HL-60/S4 (cell line): ENCODE data around the gene ZBTB48.

ENCODE experiments used
- in situ Hi-C: fragments of 300-500 bp; cut with MboI; formaldehyde crosslinking; loops from 2 replicates; pipeline ENCODE4 v1.14.3; 2022; ENCODE audit warnings: low sequenced_read_pairs

The ZBTB48 gene

DNA sequence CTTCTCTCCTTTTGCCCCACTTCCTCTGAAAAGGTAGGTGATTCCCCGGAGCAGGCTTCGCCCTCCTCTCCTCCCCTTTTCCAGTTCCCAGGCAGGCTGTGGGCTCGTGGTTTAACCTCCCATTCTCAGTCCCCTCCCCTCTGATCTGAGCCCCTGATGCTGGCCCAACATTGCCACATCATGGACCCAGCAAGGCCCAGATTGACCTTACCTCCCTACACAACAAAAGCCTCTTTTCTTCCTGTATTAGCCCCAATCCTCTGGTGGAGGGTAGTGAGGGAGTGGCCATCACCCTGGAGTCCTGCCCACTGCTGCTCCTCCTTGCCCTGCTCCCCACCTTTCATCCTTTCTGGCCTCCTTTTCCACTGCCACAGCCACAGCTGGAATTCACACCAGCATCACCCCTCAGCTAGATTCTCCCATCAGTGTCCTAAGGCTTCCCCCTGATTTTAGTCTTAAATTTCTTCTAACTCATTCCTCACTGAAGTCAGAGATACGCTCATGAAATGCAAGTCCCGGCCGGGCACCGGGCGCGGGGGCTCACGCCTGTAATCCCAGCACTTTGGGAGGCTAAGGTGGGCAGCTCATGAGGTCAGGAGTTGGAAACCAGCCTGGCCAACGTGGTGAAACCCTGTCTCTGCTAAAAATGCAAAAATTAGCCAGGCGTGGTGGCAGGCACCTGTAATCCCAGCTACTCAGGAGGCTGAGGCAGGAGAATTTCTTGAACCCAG, 7.0 kb upstream of the ZBTB48 start:
- in situ Hi-C loops, result no loop called here

DNA sequence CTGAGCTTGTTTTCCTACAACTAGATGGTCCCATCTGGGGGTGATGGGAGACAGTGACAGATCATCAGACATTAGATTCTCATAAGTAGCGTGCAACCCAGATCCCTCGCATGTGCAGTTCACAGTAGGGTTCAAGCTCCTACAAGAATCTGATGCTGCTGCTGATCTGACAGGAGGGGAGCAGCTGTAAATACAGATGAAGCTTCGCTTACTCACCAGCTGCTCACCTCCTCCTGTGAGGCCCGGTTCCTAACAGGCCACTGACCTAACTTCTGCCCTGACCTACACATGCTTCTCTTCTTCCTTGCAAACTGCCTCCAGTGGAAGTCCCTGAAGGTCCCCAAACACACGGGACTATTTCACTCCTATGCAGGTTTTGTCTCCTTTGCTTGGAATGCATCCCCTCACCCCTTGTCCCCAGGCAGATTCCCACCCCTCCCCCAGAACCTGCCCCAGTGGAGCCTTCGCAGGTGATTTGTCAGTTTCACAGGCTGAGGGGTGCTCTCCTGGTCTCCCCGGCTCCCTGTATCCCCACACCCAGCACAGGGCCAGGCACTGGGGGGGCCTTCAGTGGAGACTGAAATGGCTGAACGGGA, 5.7 kb upstream of the ZBTB48 start:
- in situ Hi-C loops, result no loop called here

DNA sequence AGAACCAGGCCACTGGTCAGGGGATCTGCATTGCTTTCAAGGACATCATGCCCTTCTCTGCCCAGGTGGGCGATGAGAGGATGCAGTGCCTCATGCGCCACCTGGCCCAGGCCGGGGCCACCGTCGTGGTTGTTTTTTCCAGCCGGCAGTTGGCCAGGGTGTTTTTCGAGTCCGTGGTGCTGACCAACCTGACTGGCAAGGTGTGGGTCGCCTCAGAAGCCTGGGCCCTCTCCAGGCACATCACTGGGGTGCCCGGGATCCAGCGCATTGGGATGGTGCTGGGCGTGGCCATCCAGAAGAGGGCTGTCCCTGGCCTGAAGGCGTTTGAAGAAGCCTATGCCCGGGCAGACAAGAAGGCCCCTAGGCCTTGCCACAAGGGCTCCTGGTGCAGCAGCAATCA, 5.0 kb upstream of the ZBTB48 start:
- in situ Hi-C loops, result no loop called here

DNA sequence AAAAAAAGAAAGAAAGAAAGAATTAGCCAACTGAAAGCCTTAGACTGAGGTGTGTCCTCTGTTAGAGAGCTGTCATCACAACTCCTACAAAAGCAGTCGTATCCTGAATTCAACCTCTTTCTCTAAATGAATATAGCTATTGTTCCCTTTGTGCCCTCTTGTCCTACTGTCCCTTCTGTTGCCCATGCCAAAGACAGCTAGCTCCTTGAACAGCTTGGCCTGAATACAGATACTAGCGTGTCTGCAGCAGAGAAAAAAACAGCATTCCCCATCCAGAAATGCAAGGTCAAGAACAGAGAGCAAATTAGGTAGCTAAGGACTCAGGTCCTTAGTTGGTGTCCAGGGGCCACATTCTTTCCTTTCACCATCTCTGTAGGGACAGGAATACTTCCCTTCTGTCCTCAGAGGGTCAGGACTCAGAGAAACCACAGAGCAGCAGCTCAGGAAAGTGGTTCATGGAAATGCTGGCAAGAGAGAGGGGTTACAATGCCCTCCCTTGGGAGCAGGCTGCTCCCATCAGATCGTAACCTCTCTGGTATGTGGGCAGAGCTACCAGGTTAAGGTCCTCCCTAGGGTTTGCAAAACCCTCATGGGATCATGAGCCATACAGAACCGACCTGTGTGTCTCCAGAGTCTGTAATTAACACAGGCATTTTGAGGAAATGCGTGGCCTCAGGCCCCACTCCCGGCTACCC, 1.8 kb upstream of the ZBTB48 start:
- in situ Hi-C loops, result no loop called here

DNA sequence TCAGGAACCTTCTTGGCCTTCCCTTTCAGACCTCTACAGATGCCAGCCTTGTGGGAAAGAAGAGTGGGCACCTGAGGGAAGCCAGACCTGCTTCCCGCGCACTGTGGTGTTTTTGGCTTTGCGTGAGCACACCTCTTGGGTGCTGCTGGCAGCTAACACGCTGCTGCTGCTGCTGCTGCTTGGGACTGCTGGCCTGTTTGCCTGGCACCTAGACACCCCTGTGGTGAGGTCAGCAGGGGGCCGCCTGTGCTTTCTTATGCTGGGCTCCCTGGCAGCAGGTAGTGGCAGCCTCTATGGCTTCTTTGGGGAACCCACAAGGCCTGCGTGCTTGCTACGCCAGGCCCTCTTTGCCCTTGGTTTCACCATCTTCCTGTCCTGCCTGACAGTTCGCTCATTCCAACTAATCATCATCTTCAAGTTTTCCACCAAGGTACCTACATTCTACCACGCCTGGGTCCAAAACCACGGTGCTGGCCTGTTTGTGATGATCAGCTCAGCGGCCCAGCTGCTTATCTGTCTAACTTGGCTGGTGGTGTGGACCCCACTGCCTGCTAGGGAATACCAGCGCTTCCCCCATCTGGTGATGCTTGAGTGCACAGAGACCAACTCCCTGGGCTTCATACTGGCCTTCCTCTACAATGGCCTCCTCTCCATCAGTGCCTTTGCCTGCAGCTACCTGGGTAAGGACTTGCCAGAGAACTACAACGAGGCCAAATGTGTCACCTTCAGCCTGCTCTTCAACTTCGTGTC, 995 bp upstream of the ZBTB48 start:
- in situ Hi-C loops, result no loop called here

DNA sequence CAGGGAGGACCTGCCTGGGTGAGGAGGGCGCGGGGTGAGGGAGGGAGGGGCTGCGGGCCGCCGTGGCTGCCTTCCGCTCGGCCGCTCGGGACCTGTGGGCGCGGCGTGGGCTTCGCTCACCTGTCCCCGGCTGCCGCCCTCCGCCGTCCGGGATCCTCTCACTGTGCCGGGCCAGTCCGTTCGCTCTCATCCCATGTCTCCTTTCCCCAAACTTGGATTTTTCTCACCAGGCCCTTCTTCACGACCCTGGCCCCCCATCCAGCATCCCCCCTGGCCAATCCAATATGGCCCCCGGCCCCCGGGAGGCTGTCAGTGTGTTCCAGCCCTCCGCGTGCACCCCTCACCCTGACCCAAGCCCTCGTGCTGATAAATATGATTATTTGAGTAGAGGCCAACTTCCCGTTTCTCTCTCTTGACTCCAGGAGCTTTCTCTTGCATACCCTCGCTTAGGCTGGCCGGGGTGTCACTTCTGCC, 362 bp downstream of the ZBTB48 start:
- in situ Hi-C loops, result no loop called here

DNA sequence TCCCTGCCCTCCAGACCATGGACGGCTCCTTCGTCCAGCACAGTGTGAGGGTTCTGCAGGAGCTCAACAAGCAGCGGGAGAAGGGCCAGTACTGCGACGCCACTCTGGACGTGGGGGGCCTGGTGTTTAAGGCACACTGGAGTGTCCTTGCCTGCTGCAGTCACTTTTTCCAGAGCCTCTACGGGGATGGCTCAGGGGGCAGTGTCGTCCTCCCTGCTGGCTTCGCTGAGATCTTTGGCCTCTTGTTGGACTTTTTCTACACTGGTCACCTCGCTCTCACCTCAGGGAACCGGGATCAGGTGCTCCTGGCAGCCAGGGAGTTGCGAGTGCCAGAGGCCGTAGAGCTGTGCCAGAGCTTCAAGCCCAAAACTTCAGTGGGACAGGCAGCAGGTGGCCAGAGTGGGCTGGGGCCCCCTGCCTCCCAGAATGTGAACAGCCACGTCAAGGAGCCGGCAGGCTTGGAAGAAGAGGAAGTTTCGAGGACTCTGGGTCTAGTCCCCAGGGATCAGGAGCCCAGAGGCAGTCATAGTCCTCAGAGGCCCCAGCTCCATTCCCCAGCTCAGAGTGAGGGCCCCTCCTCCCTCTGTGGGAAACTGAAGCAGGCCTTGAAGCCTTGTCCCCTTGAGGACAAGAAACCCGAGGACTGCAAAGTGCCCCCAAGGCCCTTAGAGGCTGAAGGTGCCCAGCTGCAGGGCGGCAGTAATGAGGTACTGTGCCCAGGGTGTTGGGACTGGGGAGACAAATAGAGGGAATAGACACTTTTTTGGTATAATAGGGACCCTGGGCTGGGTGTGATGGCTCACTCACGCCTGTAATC, 1.0 kb downstream of the ZBTB48 start:
- in situ Hi-C loops, result no loop called here

DNA sequence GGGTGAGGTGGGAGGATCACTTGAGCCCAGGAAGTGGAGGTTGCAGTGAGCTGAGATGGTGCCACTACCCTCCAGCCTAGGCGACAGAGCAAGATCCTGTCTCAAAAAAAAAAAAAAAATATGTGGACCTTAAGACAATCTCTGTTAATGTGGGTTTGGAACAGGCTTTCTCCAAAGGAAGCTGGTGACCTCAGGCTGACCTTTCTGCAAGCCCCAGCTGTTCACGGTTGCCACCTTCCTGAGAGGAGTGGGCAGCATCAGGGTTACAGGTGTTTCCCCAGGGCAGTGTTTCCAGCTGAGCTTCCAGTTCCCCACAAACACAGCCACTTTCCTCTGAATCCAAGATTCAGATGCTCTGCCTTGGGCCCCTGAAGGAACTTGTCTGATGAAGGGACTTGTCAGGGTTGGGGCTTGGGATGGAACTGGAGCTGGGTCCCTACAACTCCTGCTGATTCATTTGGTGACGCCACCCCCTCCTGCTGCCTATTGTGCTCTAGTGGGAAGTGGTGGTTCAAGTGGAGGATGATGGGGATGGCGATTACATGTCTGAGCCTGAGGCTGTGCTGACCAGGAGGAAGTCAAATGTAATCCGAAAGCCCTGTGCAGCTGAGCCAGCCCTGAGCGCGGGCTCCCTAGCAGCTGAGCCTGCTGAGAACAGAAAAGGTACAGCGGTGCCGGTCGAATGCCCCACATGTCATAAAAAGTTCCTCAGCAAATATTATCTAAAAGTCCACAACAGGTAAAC, 1.9 kb downstream of the ZBTB48 start:
- in situ Hi-C loops, result no loop called here

DNA sequence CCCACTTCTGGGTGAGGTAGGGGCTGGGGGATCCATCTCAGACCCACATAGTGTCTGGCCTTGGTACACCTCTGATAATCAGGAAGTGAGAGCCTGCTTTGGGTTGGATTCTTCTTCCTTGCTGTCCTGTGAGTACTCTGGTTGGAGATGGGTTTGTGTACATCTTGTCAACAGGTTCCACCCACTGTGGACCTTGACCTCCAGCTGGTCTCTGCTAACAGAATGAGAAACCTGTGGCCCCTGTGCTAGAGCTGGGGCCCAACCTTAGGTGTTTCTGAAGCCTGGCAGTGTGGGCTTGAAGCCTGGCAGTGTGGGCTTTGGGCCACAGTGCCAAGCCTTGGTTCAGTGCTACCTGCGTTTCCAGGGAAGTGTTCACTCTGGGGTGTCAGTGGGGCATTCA, 2.6 kb downstream of the ZBTB48 start:
- in situ Hi-C loops, result no loop called here

DNA sequence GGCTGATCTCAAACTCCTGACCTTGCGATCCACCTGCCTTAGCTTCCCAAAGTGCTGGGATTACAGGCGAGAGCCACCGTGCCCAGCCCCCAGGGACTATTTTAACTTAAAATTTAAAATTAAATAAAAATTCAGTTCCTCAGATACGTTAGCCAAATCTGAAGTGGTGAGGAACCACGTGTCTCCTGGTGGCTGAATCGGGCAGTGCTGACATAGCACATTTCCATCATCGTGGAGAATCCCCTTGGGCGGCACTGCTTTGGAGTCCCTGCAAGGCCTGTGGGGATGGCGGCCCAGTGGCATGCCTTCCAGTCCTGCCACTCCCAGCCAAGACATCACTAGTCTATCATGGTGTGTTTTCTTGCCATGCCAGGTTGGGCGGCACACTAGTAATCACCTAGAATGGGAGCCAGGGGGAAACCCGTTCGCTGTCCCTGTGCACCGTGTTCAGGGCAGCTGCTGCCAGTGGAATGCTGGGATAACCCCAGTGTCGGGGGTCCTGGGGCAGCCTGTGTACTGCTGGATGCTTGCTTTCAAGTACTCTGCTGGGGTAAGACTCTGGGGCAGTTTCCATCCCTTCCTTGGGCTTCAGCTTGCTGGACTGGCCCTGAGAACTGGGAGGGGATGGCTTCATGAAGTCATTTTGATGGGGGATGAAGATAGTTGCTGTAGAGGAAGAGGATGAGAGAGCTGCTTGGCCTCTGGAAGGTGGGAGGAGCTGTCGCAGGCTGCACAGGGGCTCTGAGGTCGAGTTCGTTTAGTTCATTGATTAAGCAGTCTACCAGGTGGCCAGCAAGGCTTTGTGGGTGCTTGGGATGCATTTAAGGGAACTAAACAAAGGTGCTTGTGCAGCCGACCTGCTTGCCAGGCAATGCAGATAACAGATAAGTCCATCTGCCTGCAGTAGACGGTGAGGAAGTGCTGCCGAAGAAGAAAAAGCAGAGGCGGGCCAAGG, 4.6 kb downstream of the ZBTB48 start:
- in situ Hi-C loops, result no loop called here

DNA sequence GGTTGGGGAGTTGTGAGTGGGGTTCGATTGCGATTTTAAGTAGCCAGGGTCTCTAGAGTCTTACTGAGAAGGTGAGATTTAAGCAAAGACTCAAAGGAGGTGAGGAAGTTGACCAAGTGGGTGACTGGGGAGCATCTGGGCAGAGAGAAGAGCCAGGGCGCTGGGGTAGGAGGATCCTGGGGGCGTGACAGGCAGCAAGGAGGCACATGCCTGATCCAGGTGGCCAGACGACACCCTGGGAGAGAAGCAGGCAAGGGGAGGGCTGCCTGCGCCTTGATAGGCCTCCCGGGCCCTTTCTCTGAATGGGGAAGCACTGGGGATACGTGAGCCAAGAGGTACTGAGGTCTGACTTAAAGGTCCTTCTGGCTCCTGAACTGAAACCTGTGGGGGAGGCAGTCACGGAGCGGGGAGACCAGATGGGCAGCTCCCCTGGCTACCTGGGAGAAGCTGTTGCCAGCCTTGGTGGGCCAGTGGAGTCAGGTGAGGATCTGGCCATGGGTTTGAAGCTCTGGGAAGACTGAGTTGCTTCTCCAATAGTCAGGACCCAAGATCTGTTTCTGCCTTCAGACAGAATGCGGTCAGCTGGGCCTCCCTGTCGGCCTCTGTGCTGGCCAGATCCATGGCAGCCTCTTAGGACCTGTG, 5.4 kb downstream of the ZBTB48 start:
- in situ Hi-C loops, result no loop called here

DNA sequence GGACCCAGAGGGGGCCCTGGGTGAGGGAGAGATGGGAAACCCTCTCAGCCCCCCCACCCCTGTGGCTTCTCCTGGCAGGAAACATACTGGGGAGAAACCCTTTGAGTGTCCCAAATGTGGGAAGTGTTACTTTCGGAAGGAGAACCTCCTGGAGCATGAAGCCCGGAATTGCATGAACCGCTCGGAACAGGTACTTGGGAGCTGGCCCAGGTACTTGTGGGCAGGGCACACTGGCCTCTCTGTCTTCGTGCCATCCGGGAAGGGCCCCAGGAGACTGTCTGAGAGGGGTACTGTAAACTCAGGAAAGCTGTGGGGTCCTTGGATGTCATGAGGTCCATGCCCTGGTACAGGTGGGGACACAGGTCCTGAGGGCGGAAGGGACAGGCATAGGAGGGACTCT, 6.0 kb downstream of the ZBTB48 start:
- in situ Hi-C loops, result no loop called here

DNA sequence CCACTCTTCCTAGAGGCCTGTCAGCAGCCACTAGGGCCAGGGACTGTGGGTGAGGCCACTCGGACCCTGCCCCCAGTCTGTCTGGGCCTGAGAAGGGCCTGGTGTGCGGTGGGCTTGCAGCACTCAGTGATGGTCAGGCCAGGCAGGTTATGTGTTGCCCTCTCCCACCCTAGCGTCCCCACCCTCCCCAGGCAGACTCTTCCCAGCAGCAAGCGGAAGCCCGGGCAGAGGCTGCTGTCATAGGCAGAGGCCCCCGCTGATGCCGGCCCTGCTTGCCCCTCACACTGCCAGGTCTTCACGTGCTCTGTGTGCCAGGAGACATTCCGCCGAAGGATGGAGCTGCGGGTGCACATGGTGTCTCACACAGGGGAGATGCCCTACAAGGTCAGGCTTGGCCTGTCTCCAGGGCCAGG, 6.6 kb downstream of the ZBTB48 start:
- in situ Hi-C loops, result no loop called here

DNA sequence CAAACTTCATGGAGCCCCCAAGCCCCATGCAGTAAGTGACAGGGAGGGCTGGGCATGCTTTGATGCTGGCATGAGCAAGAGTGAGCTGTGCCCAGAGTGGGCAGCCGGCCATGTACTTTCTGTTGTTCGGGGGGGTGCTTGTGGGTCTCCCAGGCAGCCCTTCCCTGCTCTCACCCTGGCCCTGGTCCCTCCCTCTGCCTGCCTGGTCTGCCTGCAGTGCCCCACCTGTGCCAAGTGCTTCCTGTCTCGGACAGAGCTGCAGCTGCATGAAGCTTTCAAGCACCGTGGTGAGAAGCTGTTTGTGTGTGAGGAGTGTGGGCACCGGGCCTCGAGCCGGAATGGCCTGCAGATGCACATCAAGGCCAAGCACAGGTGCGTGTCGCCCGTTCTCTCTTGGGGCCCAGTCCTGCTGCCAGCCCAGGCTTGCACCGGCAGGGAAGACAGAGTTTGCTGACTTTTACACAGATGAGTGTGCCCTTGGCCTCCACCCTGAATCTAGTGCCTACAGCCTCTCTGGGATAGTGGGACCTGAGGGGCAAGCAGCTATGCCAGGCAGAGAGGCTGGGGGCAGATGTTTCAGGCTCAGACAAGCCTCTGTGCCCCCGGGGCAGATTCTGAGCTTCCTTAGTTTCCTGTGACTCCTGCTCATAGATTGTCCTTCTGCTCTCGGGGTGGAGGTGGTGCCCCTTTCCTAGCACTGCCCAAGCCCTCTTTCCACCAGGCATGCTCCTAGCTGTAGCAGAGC, 7.6 kb downstream of the ZBTB48 start:
- in situ Hi-C loops, result no loop called here

DNA sequence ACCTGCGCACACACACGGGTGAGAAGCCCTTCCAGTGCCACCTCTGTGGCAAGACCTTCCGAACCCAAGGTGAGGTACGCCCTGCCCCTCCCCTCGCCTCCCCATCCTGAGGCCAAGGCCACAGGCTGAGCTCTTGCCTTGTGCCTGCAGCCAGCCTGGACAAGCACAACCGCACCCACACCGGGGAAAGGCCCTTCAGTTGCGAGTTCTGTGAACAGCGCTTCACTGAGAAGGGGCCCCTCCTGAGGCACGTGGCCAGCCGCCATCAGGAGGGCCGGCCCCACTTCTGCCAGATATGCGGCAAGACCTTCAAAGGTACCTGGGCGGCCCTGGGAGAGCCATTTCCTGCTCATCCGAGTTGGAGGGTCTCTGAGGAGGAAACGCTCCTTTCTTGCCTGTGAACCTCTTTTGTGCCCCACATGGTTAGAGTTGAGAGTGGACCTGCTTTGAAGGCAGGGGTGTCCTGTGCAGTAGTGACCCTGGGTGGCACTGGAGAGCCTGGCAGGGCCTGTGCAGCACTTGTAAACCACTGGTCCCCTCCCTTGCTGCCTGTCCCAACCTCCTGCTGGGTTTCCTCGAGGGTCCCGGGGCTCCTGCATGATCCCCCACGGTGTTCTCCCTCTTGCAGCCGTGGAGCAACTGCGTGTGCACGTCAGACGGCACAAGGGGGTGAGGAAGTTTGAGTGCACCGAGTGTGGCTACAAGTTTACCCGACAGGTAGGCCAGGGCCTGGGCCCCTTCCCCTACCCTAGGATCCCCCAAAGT, 8.5 kb downstream of the ZBTB48 start:
- in situ Hi-C loops, result no loop called here

DNA sequence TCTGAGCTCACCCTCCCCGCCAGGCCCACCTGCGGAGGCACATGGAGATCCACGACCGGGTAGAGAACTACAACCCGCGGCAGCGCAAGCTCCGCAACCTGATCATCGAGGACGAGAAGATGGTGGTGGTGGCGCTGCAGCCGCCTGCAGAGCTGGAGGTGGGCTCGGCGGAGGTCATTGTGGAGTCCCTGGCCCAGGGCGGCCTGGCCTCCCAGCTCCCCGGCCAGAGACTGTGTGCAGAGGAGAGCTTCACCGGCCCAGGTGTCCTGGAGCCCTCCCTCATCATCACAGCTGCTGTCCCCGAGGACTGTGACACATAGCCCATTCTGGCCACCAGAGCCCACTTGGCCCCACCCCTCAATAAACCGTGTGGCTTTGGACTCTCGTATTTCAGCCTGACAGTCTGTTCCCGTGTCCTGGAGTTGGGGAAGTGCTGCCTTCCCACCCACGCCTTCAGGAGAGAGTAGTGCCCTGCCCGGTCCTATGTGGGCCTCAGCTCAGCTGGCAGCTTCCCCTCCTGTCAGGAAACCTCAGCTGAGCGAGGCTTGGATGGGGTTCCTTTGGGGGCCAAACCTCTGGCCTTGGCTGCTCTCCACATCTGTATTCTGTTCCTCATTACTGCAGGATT, 9.2 kb downstream of the ZBTB48 start:
- in situ Hi-C loops, result no loop called here
